ENCODE results near the gene IKBKE. TPM values are rescaled to one million over a fixed set of nuclear protein-coding genes. Genes with fewer than 3 reads are reported as not detected.
"Not testable (repeated sequence)": the region's sequence is repeated elsewhere in the genome, so short reads cannot be mapped to it uniquely, and the experiment has no call there.

Gene IKBKE
- polyA plus RNA-seq, 1 donor, result 5.2 TPM

DNA sequence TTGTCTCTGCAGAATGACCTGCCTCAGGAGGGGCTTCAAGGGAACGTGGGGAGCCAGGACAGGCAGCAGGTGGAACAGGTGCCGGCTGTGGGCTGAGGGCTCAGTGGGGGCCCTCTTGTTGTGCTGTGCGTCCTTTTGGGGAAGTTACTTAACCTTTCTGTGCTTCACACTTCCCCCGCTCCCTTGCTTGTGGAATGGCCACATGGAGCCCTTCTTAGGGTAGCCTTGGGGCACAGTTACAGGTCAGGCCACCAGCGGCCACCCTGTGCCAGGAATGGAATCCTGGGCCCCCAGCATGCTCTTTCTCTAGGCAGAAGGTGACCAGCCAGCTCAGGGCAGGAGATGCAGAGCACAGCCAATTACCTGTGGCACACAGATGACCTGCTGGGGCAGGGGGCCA lies 2.6 kb downstream of the IKBKE start:
- no peak for DNase-seq

GRCh38 chr1:206476058-206476457 lies 5.8 kb downstream of the IKBKE start:
- no peak for DNase-seq

DNA sequence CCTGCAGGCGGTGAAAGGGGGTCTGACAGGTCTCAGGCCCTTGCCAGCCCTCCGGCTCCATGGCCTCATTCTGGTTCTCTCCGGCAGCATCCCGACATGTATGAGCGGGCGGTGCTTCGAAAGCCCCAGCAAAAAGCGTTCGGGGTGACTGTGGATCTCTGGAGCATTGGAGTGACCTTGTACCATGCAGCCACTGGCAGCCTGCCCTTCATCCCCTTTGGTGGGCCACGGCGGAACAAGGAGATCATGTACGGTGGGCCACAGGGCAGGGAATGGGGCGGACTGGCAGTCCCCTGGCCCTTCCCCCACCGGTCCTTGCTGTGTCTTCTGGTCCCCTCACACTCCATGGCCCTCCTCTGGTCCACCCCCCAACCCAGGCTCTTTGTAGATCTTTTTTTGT lies 6.3 kb downstream of the IKBKE start:
- DNase-seq, result no peak

DNA sequence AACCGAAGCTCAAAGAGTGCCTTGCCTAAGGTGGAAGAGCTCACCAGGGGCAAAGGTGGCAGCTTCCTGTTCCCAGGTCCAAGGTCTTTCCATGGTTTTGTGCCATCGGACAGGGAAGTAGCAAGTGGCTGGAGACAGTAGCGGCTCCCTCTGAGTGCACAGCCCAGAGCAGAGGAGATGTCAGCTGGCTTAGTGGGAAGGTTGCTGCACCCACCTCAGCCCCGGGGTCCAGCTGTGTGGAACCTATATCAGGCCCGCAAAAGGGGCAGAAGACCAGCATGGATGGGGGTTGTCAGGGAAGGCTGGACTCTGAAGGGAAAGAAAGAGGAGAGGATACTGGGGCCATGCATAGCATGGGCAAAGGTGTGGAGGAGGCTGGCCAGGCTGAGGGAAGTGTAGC lies 6.8 kb downstream of the IKBKE start:
- DNase-seq, result no peak

- no peak for DNase-seq
Observed at GRCh38 chr1:206477581-206478380, 7.5 kb downstream of the IKBKE start.

DNA sequence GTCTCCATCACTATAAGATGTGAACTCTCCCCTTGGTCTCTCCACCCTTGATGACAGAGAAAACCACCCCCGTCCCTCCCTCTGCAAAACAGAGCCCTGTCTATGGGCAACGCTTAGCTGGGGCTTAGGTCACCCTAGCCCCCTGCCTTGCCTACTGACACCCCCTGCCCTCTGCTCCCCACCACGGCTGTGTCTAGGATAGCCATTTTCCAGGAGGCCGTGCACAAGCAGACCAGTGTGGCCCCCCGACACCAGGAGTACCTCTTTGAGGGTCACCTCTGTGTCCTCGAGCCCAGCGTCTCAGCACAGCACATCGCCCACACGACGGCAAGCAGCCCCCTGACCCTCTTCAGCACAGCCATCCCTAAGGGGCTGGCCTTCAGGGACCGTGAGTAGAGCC lies 8.5 kb downstream of the IKBKE start:
- DNase-seq, result no peak

DNA sequence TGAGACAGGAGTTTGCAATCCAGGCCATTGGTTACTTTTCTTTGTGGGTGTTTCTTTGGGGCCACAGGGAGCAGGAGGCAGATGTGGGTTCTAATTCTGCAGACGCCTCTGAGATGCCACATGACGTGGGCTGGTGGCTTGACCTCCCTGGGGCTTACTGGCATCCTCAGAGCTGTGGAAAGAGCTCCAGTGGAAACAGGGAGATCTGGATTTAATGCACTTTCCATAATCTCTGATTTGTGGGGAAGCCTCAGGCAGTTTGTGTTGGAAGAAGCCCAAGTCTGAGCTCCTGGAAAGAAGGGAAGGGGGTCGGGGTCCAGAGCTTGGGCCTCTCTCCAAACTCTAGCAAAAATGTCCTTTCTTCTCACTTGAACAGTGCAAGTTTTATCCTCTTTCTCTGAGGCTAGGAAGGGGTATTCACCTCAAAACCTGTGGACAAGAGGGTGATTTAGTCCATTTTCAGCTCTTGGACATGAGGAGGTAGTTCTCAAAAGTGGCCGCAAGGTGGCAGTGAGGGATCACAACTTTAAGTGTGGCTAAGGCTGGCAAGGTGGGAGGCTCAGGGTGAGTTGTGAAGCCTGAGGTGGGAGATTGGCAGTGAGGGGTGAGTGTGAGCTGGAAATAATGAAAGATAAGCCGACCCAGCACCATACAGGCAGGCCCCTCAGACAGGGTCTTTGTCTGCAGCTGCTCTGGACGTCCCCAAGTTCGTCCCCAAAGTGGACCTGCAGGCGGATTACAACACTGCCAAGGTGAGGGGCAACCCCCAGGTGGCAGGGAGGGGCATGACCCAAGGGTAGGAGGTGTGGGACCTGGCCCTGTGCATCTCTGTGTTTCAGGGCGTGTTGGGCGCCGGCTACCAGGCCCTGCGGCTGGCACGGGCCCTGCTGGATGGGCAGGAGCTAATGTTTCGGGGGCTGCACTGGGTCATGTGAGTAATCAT lies 9.2 kb downstream of the IKBKE start:
- peak; percentile 81 for DNase-seq

GRCh38 chr1:206480211-206480610 lies 9.9 kb downstream of the IKBKE start:
- no peak for DNase-seq

DNA sequence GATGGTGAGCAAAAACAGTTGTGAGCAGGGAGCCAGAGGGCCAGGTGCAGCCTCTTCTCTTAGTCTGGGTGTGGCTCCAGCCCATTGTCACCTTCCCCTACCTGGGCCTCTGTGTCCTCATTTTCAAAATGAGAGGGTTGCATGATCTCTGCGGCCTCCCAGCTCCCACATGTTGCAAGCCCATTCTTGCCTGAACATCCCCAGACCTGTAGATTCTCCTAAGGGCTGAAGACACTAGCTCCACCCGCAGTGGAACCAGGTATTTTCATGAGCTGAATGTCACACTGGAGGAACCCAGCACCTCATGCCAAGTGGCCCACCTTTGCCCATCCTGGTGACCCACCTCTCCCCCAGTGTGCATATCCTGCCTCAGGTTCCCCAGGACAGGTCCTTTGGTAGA lies 12.3 kb downstream of the IKBKE start:
- DNase-seq, result no peak

DNA sequence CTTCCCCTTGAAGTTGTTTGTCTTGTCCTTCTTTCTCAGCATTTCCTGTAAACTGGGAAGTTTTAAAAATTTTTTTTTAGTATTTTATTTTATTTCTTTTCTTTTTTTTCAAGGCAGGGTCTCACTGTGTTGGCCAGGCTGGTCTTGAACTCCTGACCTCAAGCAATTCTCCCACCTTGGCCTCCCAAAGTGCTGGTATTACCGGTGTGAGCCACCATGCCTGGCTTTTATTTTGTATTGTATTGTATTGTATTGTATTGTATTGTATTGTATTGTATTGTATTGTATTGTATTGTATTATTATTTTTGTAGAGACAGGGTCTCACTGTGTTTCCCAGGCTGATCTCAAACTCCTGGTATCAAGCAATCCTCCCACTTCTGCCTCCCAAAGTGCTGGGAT lies 13.6 kb downstream of the IKBKE start:
- DNase-seq, result not testable (repeated sequence)

DNA sequence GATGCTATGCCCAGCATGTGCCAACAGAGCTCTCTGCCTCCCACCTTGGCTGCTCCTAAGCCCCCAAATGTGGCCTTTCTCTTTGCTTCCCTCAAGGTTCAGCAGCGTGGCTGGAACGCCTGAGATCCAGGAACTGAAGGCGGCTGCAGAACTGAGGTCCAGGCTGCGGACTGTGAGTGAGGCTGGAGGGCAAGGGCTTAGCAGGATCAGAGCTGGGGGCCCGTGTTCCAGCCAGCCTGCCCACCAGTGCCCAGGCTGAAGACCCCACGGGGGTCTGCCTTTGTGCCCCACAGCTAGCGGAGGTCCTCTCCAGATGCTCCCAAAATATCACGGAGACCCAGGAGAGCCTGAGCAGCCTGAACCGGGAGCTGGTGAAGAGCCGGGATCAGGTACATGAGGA lies 14.6 kb downstream of the IKBKE start:
- no peak for DNase-seq

DNA sequence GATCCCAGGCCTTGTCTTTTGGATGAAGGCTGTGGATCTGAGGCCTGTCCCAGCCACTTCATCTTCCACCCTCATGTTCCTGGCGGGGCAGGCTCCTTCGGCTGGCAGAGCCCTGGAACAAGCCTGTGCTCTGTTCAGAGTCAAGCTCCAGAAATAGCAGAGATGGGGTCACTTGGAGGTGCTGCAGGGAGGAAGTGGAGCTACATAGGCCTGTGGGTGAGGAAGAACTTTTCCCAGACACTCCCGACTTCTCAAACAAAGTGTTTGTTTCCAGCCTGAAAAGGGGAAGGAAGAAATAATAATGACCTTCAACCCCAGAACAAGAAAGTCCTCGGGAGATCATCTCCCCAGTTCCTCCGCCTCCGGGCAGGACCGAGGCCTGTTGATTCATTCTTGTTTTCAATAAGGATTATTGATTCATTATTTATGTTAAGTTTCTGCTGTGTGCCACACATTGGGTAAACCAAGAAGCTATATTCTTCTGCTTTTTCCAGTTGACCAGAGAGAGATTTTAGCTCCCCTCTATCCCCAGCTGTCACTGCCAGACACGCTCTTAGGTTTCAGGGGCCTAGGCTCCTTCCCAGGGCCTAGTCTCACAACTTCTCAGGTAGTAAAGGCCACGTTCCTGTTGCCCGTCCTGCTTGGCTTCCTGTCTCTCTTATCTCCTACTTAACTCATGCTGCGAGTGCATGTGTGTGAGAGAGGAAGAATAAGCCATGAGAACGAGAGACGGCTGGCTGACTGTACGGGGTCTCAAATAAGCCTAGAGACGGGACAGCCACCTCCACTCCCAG lies 16.9 kb downstream of the IKBKE start:
- DNase-seq, result no peak

- DNase-seq, result no peak
Observed at GRCh38 chr1:206487970-206488369, 17.7 kb downstream of the IKBKE start.

DNA sequence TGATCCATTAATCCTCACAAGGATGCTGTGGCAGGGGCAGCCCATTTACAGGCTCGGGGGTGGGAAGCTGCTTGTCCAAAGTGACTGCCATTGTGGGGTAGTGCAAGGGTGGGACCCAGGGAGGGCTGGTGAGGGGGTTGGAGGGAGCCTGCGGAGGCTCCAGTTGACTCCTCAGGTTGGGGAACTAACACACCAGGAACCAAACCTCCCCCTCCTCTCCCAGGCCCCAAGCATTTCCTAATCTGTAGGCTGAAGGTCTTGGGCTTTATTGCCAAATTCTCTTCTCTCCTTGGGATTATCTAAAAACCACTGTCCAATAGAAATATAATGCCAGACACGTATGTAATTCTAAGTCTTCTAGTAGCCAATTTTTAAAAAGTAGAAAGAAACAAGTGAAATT lies 18.2 kb downstream of the IKBKE start:
- DNase-seq, result no peak

DNA sequence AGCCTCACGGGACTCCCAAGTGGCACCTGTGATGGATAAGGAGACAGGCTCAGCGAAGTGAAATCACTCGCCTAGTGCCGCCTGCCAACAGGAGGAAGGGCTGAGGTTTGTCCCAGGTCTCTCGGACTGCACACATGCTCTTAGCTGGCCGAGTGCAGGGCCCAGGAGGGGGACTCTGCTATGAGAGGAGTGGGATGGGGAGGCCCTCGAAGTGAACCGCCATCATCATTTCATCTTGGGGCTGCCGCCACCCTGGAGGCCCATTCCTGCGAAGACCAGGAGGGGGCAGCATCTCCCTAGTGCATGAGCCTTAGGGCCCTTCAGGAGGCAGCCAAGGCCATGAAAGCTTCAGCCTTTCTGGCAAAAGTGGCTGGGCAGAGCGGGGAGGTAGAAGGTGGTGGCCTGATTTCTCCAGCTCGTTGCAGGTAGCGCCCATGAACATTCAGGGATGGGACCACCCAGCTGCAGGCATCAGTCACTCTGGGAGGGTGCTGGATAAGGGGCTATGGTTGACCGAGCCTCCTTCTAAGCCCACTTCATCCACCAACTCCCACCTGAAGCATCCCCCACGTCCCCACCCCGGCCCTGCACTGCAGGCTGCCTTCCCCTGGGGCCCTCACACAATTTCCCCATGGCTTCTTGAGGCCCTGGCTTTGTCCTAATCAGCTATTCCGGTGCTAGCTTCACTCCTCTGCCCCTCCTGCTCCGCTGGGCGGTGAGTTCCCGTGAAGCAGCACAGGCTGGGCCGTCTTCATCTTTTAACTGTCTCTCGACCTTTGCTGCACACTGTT lies 19.9 kb downstream of the IKBKE start:
- peak; percentile 77 for DNase-seq

GRCh38 chr1:206490771-206491405 lies 20.6 kb downstream of the IKBKE start:
- DNase-seq, result no peak

DNA sequence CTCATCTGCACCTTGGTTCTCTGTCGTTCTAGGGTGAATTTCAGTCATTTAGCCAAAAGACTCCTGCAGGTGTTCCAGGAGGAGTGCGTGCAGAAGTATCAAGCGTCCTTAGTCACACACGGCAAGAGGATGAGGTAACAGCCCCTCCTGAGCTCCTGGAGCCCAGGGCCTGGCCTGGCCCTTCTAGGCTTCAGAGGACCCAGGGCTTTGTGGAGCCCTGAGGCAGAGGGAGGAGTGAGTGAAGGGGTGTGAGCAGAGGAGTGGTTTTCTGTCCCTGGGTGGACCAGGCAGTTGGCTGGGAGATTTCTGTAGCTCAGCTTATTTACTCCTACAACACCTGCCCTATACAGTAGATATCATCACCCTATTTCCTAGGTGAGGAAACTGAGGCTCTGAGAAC lies 21.3 kb downstream of the IKBKE start:
- no peak for DNase-seq

DNA sequence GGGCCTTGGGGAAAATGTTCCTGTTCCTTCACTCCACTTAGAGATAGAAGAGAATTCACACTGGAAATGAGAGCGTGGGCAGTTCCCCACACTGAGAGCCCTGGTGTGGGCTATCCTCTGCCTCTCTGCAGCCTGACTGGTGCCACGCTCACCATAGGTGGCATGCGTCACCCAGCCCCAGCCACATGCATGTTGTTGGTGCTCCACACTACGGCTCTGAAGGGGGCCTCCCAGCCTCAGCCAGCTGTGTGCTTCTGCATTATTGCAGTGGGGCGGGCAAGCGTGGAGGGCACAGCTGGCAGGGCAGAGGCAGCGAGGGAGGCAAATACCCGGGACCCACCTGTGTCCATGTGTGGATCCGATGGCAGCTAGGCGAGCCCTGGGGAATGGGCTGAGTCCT lies 22.3 kb downstream of the IKBKE start:
- no peak for DNase-seq

DNA sequence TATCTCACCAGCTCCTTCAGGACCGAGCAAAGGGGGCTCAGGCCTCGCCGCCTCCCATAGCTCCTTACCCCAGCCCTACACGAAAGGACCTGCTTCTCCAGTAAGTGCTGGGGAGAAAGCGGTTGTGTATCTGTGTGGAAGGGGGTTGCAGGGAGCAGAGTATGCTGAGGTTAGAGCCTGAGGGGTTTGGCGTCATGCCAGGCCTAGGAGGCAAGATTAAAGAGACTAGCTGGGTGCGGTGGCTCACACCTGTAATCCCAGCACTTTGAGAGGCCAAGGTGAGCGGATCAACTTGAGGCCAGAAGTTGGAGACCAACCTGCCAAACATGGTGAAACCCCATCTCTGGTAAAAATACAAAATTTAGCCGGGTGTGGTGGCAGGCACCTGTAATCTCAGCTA lies 23.0 kb downstream of the IKBKE start:
- DNase-seq, result no peak

DNA sequence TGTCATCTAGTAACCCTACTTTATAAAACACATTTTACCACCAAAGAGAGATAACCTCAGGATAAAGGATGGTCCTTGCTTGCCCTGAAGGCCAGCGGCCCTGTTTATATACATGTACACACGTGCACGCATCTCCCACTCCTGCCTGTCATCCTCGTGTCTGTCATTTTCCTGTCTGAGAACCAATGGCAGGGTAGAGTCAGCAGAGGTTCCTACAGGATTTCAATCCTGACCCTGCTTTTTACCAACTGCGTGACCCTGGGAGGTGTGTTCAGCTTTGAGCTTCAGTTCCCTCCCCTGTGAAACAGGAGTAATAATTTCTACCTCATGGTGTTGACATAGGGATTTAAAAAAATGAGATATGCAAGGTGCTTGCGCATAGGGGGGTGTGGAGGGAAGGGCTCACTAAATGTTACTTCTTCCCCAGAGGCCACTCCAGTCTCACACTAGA lies 24.8 kb downstream of the IKBKE start:
- DNase-seq, result no peak

DNA sequence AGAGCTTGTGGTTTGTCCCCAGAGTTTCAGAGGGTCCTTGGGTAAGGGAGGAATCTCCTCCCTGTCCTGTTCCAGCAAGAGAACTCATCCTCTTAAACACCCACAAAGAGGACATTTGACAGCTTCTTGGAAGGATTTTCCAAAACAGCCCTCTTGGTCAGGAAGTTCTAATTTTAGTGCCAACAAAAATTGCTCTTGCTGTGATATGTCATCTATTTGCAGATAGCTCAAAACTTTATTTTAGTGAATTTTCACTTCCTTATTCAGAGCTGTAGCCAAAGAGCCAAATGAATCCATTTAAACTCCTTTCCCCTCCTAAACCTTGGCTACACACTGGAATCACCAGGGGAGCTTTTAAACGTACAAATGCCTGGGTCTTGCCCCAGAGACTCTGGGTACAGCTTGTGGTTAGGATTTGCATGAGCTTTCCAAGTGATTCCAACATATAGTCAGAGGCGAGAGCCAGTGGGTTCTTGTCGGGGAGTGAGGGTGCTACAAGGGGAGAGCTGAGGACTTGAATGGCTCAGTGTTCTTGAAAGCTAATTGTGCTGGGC lies 25.3 kb downstream of the IKBKE start:
- DNase-seq, result no peak
